HCT116 (cell line): Measurements from ENCODE around the gene FGF22. TPM values are rescaled to one million over a fixed set of nuclear protein-coding genes. Genes with fewer than 3 reads are reported as not detected.

Experiments
- ATAC-seq: fragments of 200-7000 bp; cut with Tn5 transposase; 2 replicates; pipeline ENCODE4 v1.9.1; 2020; ENCODE audit warnings: mild to moderate bottlenecking, moderate library complexity
- BruUV-seq: library from RNA; stranded (reverse); fragments of 400-500 nt; replicated peaks from 2 replicates; lab custom pipeline; 2021; lab: Mats Ljungman, UMichigan
- CTCF ChIA-PET: fragments of 300-600 bp; sonication (Branson Sonifier 250); formaldehyde crosslinking; loops from one replicate; lab custom pipeline; 2021; ENCODE audit warnings: antibody characterized with exemption; lab: Charles Lee
- POLR2A ChIA-PET: fragments of 300-600, 350-600 bp; sonication (Branson Sonifier 250); formaldehyde crosslinking; loops from one replicate; lab custom pipeline; 2021; ENCODE audit warnings: antibody characterized with exemption; lab: Charles Lee
- RAD21 ChIA-PET, 2 experiments: fragments of 300-600 bp; sonication (Branson Sonifier 250); formaldehyde crosslinking; loops; one replicate each; lab custom pipeline; 2023; ENCODE audit warnings: low total read pairs in 2 of 2; ENCODE audit not compliant: uncharacterized antibody in 2 of 2, unreplicated experiment in 2 of 2, low non-redundant PET in 1 of 2; lab: Charles Lee
- DNase-seq: peaks from one replicate; pipeline ENCODE4 v3.0.0-alpha.2; 2010; ENCODE audit warnings: low read depth, low spot score
- H2AFZ ChIP-seq: fragments of 200-600 bp; shearing (Covaris generic), sonication (generic); 2 replicates; pipeline ENCODE4 v1.6.1; 2017; ENCODE audit warnings: low read depth, mixed run types, mixed read lengths, antibody characterized with exemption, low read length; ENCODE audit not compliant: poor library complexity, severe bottlenecking
- H3K27ac ChIP-seq: 2 replicates; pipeline ENCODE4 v1.5.1; 2012; ENCODE audit warnings: low read depth, low read length
- H3K27me3 ChIP-seq: fragments of 200-600 bp; sonication (generic); 2 replicates; pipeline ENCODE4 v1.6.1; 2016; ENCODE audit warnings: mixed run types, low read length, mixed read lengths; ENCODE audit not compliant: insufficient read depth
- H3K36me3 ChIP-seq, 2 experiments: fragments of 200-500 bp in 1 of 2; fragments of 200-600 bp in 1 of 2; sonication (Bioruptor generic) in 1 of 2; sonication (generic) in 1 of 2; 2 replicates each; pipeline versions ENCODE4 v1.5.1 to v1.6.1; 2014 to 2016; ENCODE audit warnings: low read length in 2 of 2, inconsistent platforms in 1 of 2, mixed read lengths in 1 of 2, mixed run types in 1 of 2; ENCODE audit not compliant: insufficient read depth in 2 of 2, control insufficient read depth in 1 of 2
- H3K4me1 ChIP-seq, 2 experiments: fragments of 200-600 bp in 1 of 2; sonication (generic) in 1 of 2; 2 replicates each; pipeline versions ENCODE4 v1.5.1 to v1.6.1; 2012 to 2017; ENCODE audit warnings: low read length in 2 of 2, inconsistent platforms in 1 of 2, mild to moderate bottlenecking in 1 of 2, mixed read lengths in 1 of 2, mixed run types in 1 of 2, moderate library complexity in 1 of 2; ENCODE audit not compliant: insufficient read depth in 2 of 2, control insufficient read depth in 1 of 2
- H3K4me2 ChIP-seq: fragments of 200-600 bp; sonication (generic); 2 replicates; pipeline ENCODE4 v1.6.1; 2017; ENCODE audit warnings: mixed run types, low read length, mixed read lengths
- H3K4me3 ChIP-seq, 2 experiments: fragments of 200-600 bp in 1 of 2; sonication (generic) in 1 of 2; replicated peaks in 1 of 2; 2 replicates each; pipeline ENCODE4 v1.5.1; 2011 to 2016; ENCODE audit warnings: low read length in 2 of 2, control low read depth in 1 of 2, low read depth in 1 of 2, mild to moderate bottlenecking in 1 of 2, mixed read lengths in 1 of 2, mixed run types in 1 of 2
- H3K79me2 ChIP-seq: fragments of 200-600 bp; sonication (generic); 2 replicates; pipeline ENCODE4 v1.6.1; 2017; ENCODE audit warnings: mild to moderate bottlenecking, mixed run types, low read length, moderate library complexity, mixed read lengths; ENCODE audit not compliant: insufficient read depth
- H3K9ac ChIP-seq: fragments of 200-600 bp; sonication (generic); 2 replicates; pipeline ENCODE4 v1.6.1; 2016; ENCODE audit warnings: low read length, mixed read lengths
- H3K9me2 ChIP-seq: fragments of 200-600 bp; sonication (generic), shearing (Covaris generic); 2 replicates; pipeline ENCODE4 v1.6.1; 2017; ENCODE audit warnings: mixed run types, mild to moderate bottlenecking, moderate library complexity; ENCODE audit not compliant: insufficient read depth
- H3K9me3 ChIP-seq, 2 experiments: fragments of 200-500 bp in 1 of 2; fragments of 200-600 bp in 1 of 2; sonication (Bioruptor generic) in 1 of 2; sonication (generic) in 1 of 2; 2 replicates each; pipeline ENCODE4 v1.6.1; 2014 to 2017; ENCODE audit warnings: low read length in 2 of 2, mixed read lengths in 2 of 2, inconsistent platforms in 1 of 2, low read depth in 1 of 2, mild to moderate bottlenecking in 1 of 2, mixed run types in 1 of 2, moderate library complexity in 1 of 2; ENCODE audit not compliant: control insufficient read depth in 1 of 2, insufficient read depth in 1 of 2
- H4K20me1 ChIP-seq: fragments of 200-600 bp; sonication (generic), shearing (Covaris generic); 2 replicates; pipeline ENCODE4 v1.6.1; 2017; ENCODE audit warnings: mixed run types, mild to moderate bottlenecking, moderate library complexity; ENCODE audit not compliant: insufficient read depth
- ATF3 ChIP-seq: IDR thresholded peaks from 2 replicates; pipeline ENCODE4 v1.6.1; 2012
- CEBPB ChIP-seq: IDR thresholded peaks from 2 replicates; pipeline ENCODE4 v1.6.1; 2012; ENCODE audit warnings: low read depth
- CTCF ChIP-seq, 3 experiments: fragments of 200-600 bp in 1 of 3; sonication (generic) in 1 of 3; IDR thresholded peaks in 2 of 3; conservative IDR thresholded peaks in 1 of 3; 2 replicates each; pipeline ENCODE4 v1.5.1; 2012 to 2017; ENCODE audit warnings: low read depth in 2 of 3, low read length in 2 of 3, antibody characterized with exemption in 1 of 3, borderline replicate concordance in 1 of 3, control low read depth in 1 of 3, mild to moderate bottlenecking in 1 of 3, mixed read lengths in 1 of 3, mixed run types in 1 of 3, moderate library complexity in 1 of 3; ENCODE audit not compliant: insufficient read depth in 1 of 3
- EGR1 ChIP-seq: IDR thresholded peaks from 2 replicates; pipeline ENCODE4 v1.6.1; 2012; ENCODE audit warnings: low read depth
- EZH2 ChIP-seq: fragments of 200-600 bp; sonication (generic); IDR thresholded peaks from 2 replicates; pipeline ENCODE4 v1.6.1; 2017; ENCODE audit warnings: antibody characterized with exemption, mixed run types
- FOSL1 ChIP-seq: IDR thresholded peaks from 2 replicates; pipeline ENCODE4 v1.6.1; 2012; ENCODE audit warnings: low read depth
- POLR2A ChIP-seq: IDR thresholded peaks from 2 replicates; pipeline ENCODE4 v1.7.0; 2011; ENCODE audit warnings: borderline replicate concordance; ENCODE audit not compliant: insufficient read depth, insufficient read length; ENCODE audit errors: extremely low read depth
- RAD21 ChIP-seq: IDR thresholded peaks from 2 replicates; pipeline ENCODE4 v1.6.1; 2012; ENCODE audit warnings: low read depth, mild to moderate bottlenecking
- REST ChIP-seq: IDR thresholded peaks from 2 replicates; pipeline ENCODE4 v1.6.1; 2012; ENCODE audit warnings: low read depth
- ZNF274 ChIP-seq: fragments of 200-500 bp; sonication (Bioruptor generic); IDR thresholded peaks from 2 replicates; pipeline ENCODE4 v1.6.1; 2014; ENCODE audit warnings: mild to moderate bottlenecking, low read depth, low read length, inconsistent platforms
- intact Hi-C: fragments of 100-400 bp; cut with micrococcal nuclease; formaldehyde crosslinking; loops from 2 replicates; pipeline ENCODE4 v1.10.0; 2022
- total RNA-seq: library from RNA; stranded (reverse); gene quantifications from one replicate; pipeline ENCODE4 v1.2.1, GENCODE V29; 2021; ENCODE audit not compliant: unreplicated experiment

The FGF22 gene
- total RNA-seq, 1 experiment from 2014 or later = 1.5 TPM

GRCh38 chr19:618674-619285 is 20.9 kb upstream of the FGF22 start (continued):
- TF ChIP-seq EZH2 = no peak
- TF ChIP-seq FOSL1 = no peak

GRCh38 chr19:619286-620002 is 20.2 kb upstream of the FGF22 start:
- no peaks in the 10 kb centered on the region for H3K27me3 ChIP-seq
- no peaks in the 10 kb centered on the region for H3K9me3 ChIP-seq
- H3K9me2 ChIP-seq = no peaks in the 10 kb centered on the region
- peaks cover 0 to 42% of the 10 kb centered on the region in 2 experiments; a peak in 2 of 4 replicates for H3K36me3 ChIP-seq
- peaks cover 4 to 11% of the 10 kb centered on the region in 2 experiments; a peak in 3 of 4 replicates for H3K4me1 ChIP-seq
- ChIA-PET RAD21 (no interaction called here), POLR2A (no interaction called here), CTCF (no interaction called here)
- ATAC-seq = no peak
- no peak for DNase-seq
- H3K9ac ChIP-seq = no peak overlapping the region
- intact Hi-C loops = no loop called here
- BruUV-seq = no TSS peak
- H2AFZ ChIP-seq = no peak overlapping the region
- H3K4me2 ChIP-seq = no peak overlapping the region
- no peak for TF ChIP-seq EGR1
- no peak for TF ChIP-seq RAD21
- no peak for TF ChIP-seq REST
- no peak for TF ChIP-seq ZNF274
- no peak for TF ChIP-seq CTCF (IDR thresholded peaks at IDR 0.05 in 2 of 3, conservative IDR thresholded peaks at IDR 0.05 in 1 of 3; ENCODE audit: borderline replicate concordance in 1 of 3, insufficient read depth in 1 of 3, low read depth in 2 of 3, low read length in 2 of 3)
- no peak for TF ChIP-seq FOSL1
- no peak for TF ChIP-seq CEBPB
- no peak for TF ChIP-seq POLR2A
- no peak for TF ChIP-seq ATF3
- no peaks in the 10 kb centered on the region for H4K20me1 ChIP-seq
- no peak overlapping the region for H3K4me3 ChIP-seq
- H3K27ac ChIP-seq = no peak overlapping the region
- no peaks in the 10 kb centered on the region for H3K79me2 ChIP-seq
